OCI-LY7 (cell line): ENCODE data around the gene CPNE9.

Experiments
- CTCF ChIP-seq: fragments of 200-600 bp; sonication (generic); conservative IDR thresholded peaks from 2 replicates; pipeline ENCODE4 v1.5.1; 2014; ENCODE audit warnings: mild to moderate bottlenecking, antibody characterized with exemption, low read length, moderate library complexity, mixed read lengths
- EZH2phosphoT487 ChIP-seq: fragments of 200-600 bp; sonication (generic); IDR thresholded peaks from 2 replicates; pipeline ENCODE4 v1.6.1; 2018; ENCODE audit warnings: low read depth, borderline replicate concordance, mild to moderate bottlenecking, mixed run types, antibody characterized with exemption, low read length, moderate library complexity, mixed read lengths

DNA sequence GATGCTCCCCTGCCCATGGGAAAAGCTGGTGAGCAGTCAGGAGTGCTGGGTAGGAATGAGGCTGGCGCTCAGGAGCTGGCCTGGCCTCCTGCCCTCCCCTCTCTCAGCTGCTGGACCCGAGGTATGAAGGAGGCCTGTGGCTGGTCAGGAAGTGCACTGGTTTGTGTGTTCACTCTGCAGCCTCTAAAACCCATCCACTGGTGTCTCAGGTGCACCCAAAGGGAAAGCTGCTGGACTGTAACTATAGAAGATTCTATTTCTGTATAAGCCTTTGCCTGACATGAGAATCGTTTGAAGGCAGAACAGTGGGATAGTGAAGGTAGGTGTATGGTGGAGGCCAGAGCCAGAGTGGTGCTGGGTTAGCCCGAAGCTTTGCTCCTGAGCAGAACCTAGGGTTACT is 5.7 kb upstream of the CPNE9 start:
- TF ChIP-seq CTCF (no peak), EZH2phosphoT487 (no peak)
